T-helper 22 cell (primary cell): ENCODE results near the gene LHFPL3.

Source experiments
- DNase-seq: peaks from one replicate; pipeline ENCODE4 v3.0.0-alpha.2; 2020; ENCODE audit warnings: low read depth

The LHFPL3 gene

DNA sequence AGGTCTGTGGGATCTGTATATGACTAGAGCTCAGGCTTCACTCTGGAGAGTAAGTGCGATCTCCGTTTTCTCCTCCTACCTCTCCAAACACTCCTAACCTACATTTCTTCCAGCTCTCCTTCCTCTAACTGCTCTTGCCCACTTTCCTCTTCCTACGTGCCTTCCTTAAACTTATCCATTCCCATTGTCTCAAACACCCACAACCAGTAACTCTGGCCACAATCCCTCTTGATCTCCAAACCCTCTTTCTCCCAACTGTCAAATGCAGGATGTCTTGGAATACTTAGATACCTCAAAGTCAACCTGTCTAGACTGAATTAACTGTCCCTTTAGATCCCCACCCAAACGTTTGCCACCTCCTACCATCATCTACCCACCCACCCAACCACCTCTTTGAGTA is 471.9 kb downstream of the LHFPL3 start:
- no peak for DNase-seq

DNA sequence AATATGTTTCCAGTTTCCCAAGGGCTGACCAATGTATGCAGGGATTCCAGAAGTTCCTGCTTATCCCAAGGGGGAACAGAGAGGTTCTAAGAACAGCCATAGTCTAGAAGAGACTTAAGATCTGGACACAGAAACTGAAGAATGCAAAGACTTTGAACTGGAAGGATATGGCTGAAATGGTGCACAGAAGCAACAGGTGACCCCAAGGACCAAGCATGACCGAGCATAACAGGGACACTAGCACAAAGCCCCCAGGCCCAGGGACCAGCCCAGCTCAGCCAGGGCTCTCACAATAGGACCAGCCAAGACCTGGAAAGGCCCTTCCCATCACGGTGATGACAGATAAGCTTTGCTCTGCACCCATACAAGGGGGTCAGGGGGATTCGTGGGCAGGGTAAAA is 472.6 kb downstream of the LHFPL3 start:
- DNase-seq = no peak

- DNase-seq = no peak
These were observed 475.5 kb downstream of the LHFPL3 start for GRCh38 chr7:104803931-104804330.

- DNase-seq = no peak
These were observed 476.3 kb downstream of the LHFPL3 start for GRCh38 chr7:104804696-104805095.

- DNase-seq = no peak
These were observed 477.3 kb downstream of the LHFPL3 start for GRCh38 chr7:104805449-104806317.

- no peak for DNase-seq
These were observed 479.3 kb downstream of the LHFPL3 start for GRCh38 chr7:104807671-104808070.

- no peak for DNase-seq
These were observed 481.5 kb downstream of the LHFPL3 start for GRCh38 chr7:104809906-104810305.

DNA sequence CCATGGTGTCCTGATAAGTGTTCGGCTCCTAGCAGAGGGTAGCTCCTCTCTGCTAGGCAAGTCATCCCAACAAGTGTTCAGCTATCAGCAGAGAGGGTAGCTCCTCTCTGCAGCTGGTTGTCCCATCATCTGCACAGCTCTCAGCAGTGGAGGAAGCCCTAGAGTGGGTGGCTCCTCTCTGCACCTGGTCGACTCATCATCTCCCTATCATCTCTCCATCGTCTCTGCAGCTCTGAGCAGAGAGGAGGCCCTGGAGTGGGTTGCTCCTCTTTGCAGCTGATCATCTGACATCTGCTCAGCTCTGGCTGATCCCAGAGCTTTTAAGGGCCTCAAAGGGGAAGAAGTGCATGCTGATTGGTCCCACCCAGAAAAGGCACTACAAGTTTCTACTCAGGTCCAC is 485.7 kb downstream of the LHFPL3 start:
- DNase-seq = no peak

DNA sequence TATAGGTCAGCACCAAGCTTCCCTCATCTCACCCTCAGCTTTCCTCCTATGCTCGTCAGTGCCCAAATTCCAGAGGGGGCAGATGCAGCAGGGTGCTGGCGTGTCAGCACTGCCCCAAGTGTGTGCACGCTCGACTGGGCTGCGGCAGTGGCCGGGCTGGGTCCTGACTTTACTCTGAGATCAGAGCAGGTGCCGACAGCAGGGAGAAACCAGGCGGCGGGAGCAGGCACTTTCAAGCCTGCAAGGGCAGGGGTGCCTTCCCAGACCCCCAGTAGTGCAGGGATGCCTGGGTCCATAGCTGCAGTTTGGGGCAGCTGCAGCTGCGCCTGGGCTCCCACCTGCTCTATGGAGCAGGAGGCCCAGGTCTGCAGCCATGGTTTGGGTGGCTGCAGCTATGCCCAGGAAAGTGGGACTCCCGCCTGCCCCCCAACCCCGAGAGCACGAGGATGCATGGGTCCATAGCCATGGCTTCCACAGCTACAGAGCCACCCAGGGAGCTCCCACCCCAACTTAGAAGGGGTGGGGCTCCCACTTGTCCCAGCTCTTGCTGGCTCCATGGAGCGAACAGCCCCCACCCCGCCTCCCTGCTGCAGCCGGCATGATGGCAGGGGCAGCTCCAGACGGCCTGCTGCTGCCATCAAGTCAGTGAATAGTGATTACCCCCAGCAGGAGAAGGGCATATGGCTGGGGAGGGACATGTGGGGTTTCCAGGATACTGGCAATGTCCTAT is 486.4 kb downstream of the LHFPL3 start:
- no peak for DNase-seq

GRCh38 chr7:104816537-104816936 is 488.1 kb downstream of the LHFPL3 start:
- DNase-seq = no peak

GRCh38 chr7:104818961-104819880 is 490.8 kb downstream of the LHFPL3 start:
- no peak for DNase-seq

DNA sequence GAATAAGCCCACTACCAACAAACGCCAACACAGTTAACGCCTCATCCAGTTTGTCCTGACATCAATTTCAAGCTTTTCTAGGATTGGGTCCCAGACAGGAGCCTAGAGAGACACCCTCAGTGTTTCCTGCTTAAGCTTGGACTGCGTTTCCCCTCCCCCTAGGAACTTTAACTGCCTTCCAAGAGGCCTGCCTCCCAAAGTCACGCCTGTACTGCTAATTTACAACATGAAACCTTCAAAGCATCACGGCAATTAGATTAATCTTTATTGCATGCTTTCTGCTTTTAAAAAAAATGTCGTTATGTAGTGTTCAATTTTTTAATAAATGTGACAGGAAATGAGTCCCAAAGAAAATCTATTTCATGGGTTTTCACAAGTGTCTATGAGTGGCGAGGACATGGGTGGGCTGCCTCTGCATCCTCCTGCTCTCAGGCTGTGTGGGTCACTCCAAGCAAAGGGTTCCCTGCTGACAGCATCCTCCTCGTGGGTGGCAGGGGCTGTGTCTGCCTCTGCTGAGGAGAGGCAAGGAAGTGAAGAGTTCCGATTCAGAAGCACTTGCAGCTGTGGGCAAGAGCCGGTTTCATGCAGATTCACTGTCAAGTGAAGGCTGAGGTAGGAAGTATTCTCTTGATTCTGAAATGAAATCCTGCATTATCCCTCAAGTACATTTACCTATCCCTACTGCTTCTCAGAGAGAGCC is 492.6 kb downstream of the LHFPL3 start:
- no peak for DNase-seq

GRCh38 chr7:104823177-104823576 is 494.8 kb downstream of the LHFPL3 start:
- DNase-seq = no peak

DNA sequence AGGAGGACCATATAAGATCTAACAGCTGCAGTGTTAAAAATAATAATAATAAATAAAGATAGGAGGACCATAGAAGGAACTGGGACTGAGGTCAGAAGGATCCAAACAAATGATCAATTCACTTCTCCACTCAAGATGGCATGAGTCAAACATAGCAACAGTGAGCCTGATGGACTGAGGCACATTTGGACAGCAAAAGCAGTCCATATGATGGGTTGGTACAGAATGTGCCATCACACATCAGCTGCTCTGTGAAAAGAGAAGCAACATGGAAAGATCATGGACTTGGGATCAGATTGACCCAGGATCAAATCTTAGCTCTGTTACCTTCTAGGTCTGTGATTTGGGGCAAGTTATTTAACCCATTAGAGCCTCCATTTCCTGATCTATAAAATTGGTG is 496.7 kb downstream of the LHFPL3 start:
- DNase-seq = no peak

GRCh38 chr7:104826135-104826534 is 497.7 kb downstream of the LHFPL3 start:
- DNase-seq = no peak

DNA sequence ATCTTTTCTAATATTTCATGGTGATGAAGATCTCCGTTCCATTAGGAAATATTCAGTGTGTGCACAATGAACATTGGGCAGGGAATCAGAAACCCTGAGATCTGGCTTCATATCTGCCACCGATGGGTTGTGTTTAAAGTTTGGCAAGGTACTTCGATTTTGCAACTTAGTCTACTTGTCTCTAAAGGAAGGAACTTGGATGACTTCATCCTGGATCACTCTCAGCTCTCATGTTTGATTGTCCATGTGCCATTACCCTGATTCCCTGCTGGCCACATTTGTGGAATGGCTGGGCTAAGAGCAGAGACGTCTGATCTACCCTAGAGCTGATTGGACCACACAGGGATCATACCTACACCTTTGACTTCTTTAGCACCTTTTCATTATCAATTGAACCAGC is 508.6 kb downstream of the LHFPL3 start:
- no peak for DNase-seq

- no peak for DNase-seq
These were observed 510.3 kb downstream of the LHFPL3 start for GRCh38 chr7:104838537-104839299.

GRCh38 chr7:104839842-104840241 is 511.4 kb downstream of the LHFPL3 start:
- DNase-seq = no peak

DNA sequence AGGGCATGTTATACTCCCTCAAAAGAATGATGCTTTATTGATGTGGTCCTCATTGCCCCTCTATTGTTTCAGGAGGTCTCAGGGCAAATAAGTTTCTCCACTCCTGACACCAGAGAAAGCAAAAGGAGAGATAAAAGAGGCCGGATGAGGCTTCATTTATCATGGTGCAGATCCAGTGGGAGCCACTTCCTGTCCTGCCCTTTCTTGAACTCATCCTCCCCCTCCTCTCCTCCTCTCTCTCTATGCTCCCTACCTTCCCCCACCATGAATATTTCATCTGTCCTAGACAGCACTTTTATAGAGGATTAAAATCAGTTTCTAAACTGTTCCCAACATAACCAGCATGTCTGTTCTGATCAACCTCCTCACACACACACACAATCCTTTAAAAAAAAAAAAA is 513.4 kb downstream of the LHFPL3 start:
- no peak for DNase-seq

- DNase-seq = no peak
These were observed 514.8 kb downstream of the LHFPL3 start for GRCh38 chr7:104843198-104843597.

DNA sequence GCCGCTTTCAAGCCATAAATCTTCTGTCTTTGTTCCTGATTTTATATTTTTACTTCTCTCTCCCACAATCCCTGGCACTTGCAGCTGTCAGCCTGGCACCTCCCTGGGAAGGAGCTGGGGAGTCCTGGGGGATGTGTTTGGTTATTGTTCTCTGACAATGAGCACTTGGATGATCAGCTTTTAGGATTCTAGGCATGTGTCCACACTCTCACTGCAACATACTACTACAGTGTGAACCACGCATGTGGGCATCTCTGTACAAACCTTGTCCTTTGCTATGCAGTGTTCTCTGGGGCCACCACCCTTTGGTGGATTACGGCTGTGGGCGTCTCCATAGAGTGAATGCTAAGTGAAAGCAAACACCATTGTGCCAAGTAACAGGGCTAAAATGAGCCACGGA is 517.2 kb downstream of the LHFPL3 start:
- no peak for DNase-seq
